Left ventricle myocardium inferior (tissue), 1 donor: Measurements from ENCODE around the gene NRL. TPM values are rescaled to one million over a fixed set of nuclear protein-coding genes. Genes with fewer than 3 reads are reported as not detected.

Experiments used
- DNase-seq: peaks from one replicate; pipeline ENCODE4 v3.0.0-alpha.2; 2020
- H3K27ac ChIP-seq: fragments of 200-600 bp; replicated peaks from 2 replicates; pipeline ENCODE4 v1.8.0; 2021
- H3K27me3 ChIP-seq: fragments of 200-600 bp; 2 replicates; pipeline ENCODE4 v1.8.0; 2021; ENCODE audit warnings: low read depth
- H3K36me3 ChIP-seq: fragments of 200-600 bp; 2 replicates; pipeline ENCODE4 v1.8.0; 2021
- H3K4me1 ChIP-seq: fragments of 200-600 bp; 2 replicates; pipeline ENCODE4 v1.8.0; 2021
- H3K4me3 ChIP-seq: fragments of 200-600 bp; 2 replicates; pipeline ENCODE4 v1.8.0; 2021; ENCODE audit warnings: mild to moderate bottlenecking, moderate library complexity
- H3K9me3 ChIP-seq: fragments of 200-600 bp; replicated peaks from 2 replicates; pipeline ENCODE4 v1.8.0; 2021
- CTCF ChIP-seq: fragments of 200-600 bp; IDR thresholded peaks from 2 replicates; pipeline ENCODE4 v1.8.0; 2021; ENCODE audit warnings: antibody characterized with exemption, mild to moderate bottlenecking, borderline replicate concordance
- intact Hi-C: fragments of 100-400 bp; cut with micrococcal nuclease; formaldehyde crosslinking; loops from one replicate; pipeline ENCODE4 v1.11.0; 2022
- total RNA-seq: library from RNA; stranded (reverse); fragmentation: NEBNext Ultra II Directional; extraction: Animal tissue kit (Norgen Biotek cat#: 25700); gene quantifications from one replicate; pipeline ENCODE4 v1.2.1, GENCODE V29; 2021
- donor health status: DM: no; HTN: yes; CAD: no; lungs with severe emphysema.

NRL gene
- total RNA-seq, 1 donor from 2014 or later: 1.5 TPM

- Histone ChIP-seq H3K27ac (peak overlapping the region; percentile 94), H3K27me3 (no peaks in the 10 kb centered on the region), H3K4me1 (peaks cover 26% of the 10 kb centered on the region), H3K36me3 (peaks cover 3% of the 10 kb centered on the region), H3K4me3 (peak overlapping the region; percentile 95), H3K9me3 (no peaks in the 10 kb centered on the region)
- peak; percentile 43 for DNase-seq
- no peak for TF ChIP-seq CTCF
- intact Hi-C loops: no loop called here
Observed at GRCh38 chr14:24095271-24096068, 19.3 kb downstream of the NRL start.

GRCh38 chr14:24094841-24095270 is 19.9 kb downstream of the NRL start:
- intact Hi-C loops: no loop called here
- TF ChIP-seq CTCF: no peak
- DNase-seq: no peak
- Histone ChIP-seq H3K27ac (peak overlapping the region; percentile 94), H3K27me3 (no peaks in the 10 kb centered on the region), H3K36me3 (peaks cover 3% of the 10 kb centered on the region), H3K9me3 (no peaks in the 10 kb centered on the region), H3K4me1 (peaks cover 26% of the 10 kb centered on the region), H3K4me3 (peak overlapping the region; percentile 95)

GRCh38 chr14:24093901-24094840 is 20.6 kb downstream of the NRL start, which contains the start of gene PCK2:
TSS of gene PCK2 (plus strand) at chr14:24094311. CDS start at chr14:24094406, 95 bp downstream.
- H3K36me3 ChIP-seq: peaks cover 3% of the 10 kb centered on the region
- intact Hi-C loops: no loop called here
- TF ChIP-seq CTCF: peak; percentile 23
- H3K27me3 ChIP-seq: no peaks in the 10 kb centered on the region
- H3K4me3 ChIP-seq: peak within 1 kb of the TSS; percentile 95
- H3K27ac ChIP-seq: peak within 1 kb of the TSS; percentile 94
- no peaks in the 10 kb centered on the region for H3K9me3 ChIP-seq
- peaks cover 26% of the 10 kb centered on the region for H3K4me1 ChIP-seq
- peak; percentile 90 for DNase-seq

GRCh38 chr14:24093207-24093900 is 21.4 kb downstream of the NRL start:
- TF ChIP-seq CTCF: no peak
- Histone ChIP-seq H3K36me3 (peaks cover 3% of the 10 kb centered on the region), H3K27ac (peak overlapping the region; percentile 94), H3K4me1 (peaks cover 26% of the 10 kb centered on the region), H3K4me3 (peak overlapping the region; percentile 95), H3K27me3 (no peaks in the 10 kb centered on the region), H3K9me3 (no peaks in the 10 kb centered on the region)
- intact Hi-C loops: no loop called here
- no peak for DNase-seq
